ENCODE measurements around the gene TTC3.

DNA sequence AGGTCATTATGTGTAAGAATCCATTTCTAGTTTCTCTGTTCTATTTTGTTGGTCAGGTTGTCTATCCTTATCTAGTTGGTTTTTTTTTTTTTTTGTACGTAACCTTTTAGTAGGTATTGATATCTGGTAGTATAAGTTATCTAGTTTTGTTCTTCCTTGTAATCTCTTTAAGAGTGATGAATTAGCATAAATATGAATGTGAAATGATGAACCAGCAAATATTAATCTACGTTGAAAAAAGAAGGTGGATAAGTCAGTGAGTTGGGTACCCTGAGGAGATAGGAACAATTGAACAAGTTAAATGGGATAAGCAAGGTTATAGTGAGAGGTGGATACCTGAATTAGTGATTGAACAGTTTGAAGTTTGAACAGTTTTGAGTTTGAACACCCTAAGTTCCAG, 33.9 kb downstream of the TTC3 start:
- TF ChIP-seq, protein P1, sequence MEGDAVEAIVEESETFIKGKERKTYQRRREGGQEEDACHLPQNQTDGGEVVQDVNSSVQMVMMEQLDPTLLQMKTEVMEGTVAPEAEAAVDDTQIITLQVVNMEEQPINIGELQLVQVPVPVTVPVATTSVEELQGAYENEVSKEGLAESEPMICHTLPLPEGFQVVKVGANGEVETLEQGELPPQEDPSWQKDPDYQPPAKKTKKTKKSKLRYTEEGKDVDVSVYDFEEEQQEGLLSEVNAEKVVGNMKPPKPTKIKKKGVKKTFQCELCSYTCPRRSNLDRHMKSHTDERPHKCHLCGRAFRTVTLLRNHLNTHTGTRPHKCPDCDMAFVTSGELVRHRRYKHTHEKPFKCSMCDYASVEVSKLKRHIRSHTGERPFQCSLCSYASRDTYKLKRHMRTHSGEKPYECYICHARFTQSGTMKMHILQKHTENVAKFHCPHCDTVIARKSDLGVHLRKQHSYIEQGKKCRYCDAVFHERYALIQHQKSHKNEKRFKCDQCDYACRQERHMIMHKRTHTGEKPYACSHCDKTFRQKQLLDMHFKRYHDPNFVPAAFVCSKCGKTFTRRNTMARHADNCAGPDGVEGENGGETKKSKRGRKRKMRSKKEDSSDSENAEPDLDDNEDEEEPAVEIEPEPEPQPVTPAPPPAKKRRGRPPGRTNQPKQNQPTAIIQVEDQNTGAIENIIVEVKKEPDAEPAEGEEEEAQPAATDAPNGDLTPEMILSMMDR (IDR thresholded peaks at IDR 0.05; ENCODE audit: low read depth, low read length): no peak
- TF ChIP-seq EZH2phosphoT487 (IDR thresholded peaks at IDR 0.05; ENCODE audit: low read depth): no peak
